Central memory CD4-positive, alpha-beta T cell (primary cell): ENCODE data around the gene CD226.
"Not testable (repeated sequence)": the region's sequence is repeated elsewhere in the genome, so short reads cannot be mapped to it uniquely, and the experiment has no call there.

Source experiments
- DNase-seq: peaks from one replicate; pipeline ENCODE4 v3.0.0; 2022
- total RNA-seq, 3 experiments: gene quantifications; one replicate each; lab custom pipeline; 2026; lab: John Stamatoyannopoulos, UW

Gene CD226
- total RNA-seq: 138 to 528 (median 210) reads per million in 3 experiments

GRCh38 chr18:69947361-69948133, at the start of gene CD226:
Gene CD226 (minus strand): TSS chr18:69947873. CDS start chr18:69947406, 467 bp downstream.
- peak; percentile 69 for DNase-seq

- DNase-seq: no peak
Measured at GRCh38 chr18:69996951-69997798, 49.5 kb upstream of the CD226 start.

GRCh38 chr18:69996417-69996816, 48.7 kb upstream of the CD226 start:
- no peak for DNase-seq

GRCh38 chr18:69995774-69996173, 48.1 kb upstream of the CD226 start:
- no peak for DNase-seq

- no peak for DNase-seq
Measured at GRCh38 chr18:69992776-69993175, 45.1 kb upstream of the CD226 start.

GRCh38 chr18:69987870-69988269, 40.2 kb upstream of the CD226 start:
- DNase-seq: no peak

- no peak for DNase-seq
Measured at GRCh38 chr18:69985239-69985638, 37.6 kb upstream of the CD226 start.

- no peak for DNase-seq
Measured at GRCh38 chr18:69982417-69982816, 34.7 kb upstream of the CD226 start.

- no peak for DNase-seq
Measured at GRCh38 chr18:69981948-69982347, 34.3 kb upstream of the CD226 start.

GRCh38 chr18:69980982-69981804, 33.5 kb upstream of the CD226 start:
- no peak for DNase-seq

GRCh38 chr18:69980509-69980908, 32.8 kb upstream of the CD226 start:
- DNase-seq: no peak

GRCh38 chr18:69978732-69979715, 31.4 kb upstream of the CD226 start:
- no peak for DNase-seq

GRCh38 chr18:69975294-69975693, 27.6 kb upstream of the CD226 start:
- not testable (repeated sequence) for DNase-seq

- DNase-seq: no peak
Measured at GRCh38 chr18:69974365-69974764, 26.7 kb upstream of the CD226 start.

- DNase-seq: no peak
Measured at GRCh38 chr18:69969491-69969890, 21.8 kb upstream of the CD226 start.

GRCh38 chr18:69968039-69968438, 20.4 kb upstream of the CD226 start:
- no peak for DNase-seq

GRCh38 chr18:69963196-69963595, 15.5 kb upstream of the CD226 start:
- no peak for DNase-seq

GRCh38 chr18:69961718-69962117, 14.0 kb upstream of the CD226 start:
- DNase-seq: no peak

GRCh38 chr18:69958422-69958821, 10.7 kb upstream of the CD226 start:
- DNase-seq: no peak

- no peak for DNase-seq
Measured at GRCh38 chr18:69957747-69958146, 10.1 kb upstream of the CD226 start.
